Activated CD4-positive, alpha-beta T cell treated with anti-CD3 and anti-CD28 coated beads, Interleukin-2, amount 10 ng/mL, durations not matched to agents 24 days and 14 days (primary cell): ENCODE measurements around the gene RGS12. TPM values are rescaled to one million over a fixed set of nuclear protein-coding genes. Genes with fewer than 3 reads are reported as not detected.

Source experiments
- DNase-seq: peaks from one replicate; pipeline ENCODE4 v3.0.0; 2022
- H3K27ac Mint-ChIP-seq: one replicate; pipeline ENCODE4 v1.8.0; 2022; ENCODE audit warnings: mild to moderate bottlenecking, mixed read lengths
- H3K27me3 Mint-ChIP-seq: one replicate; pipeline ENCODE4 v1.8.0; 2022; ENCODE audit warnings: mixed read lengths
- H3K36me3 Mint-ChIP-seq: one replicate; pipeline ENCODE4 v1.8.0; 2022; ENCODE audit warnings: low read depth, mild to moderate bottlenecking, mixed read lengths
- H3K4me1 Mint-ChIP-seq: one replicate; pipeline ENCODE4 v1.8.0; 2021; ENCODE audit warnings: mixed read lengths
- H3K4me3 Mint-ChIP-seq: one replicate; pipeline ENCODE4 v1.8.0; 2022; ENCODE audit warnings: mild to moderate bottlenecking, moderate library complexity, mixed read lengths
- H3K9me3 Mint-ChIP-seq: one replicate; pipeline ENCODE4 v1.8.0; 2021; ENCODE audit warnings: mixed read lengths
- intact Hi-C: fragments of 100-400 bp; cut with micrococcal nuclease; formaldehyde crosslinking; loops from one replicate; pipeline ENCODE4 v1.15.1; 2023
- total RNA-seq: library from RNA; stranded (reverse); gene quantifications from 2 replicates; pipeline ENCODE4 v1.2.3, GENCODE V29; 2022

RGS12 gene
- total RNA-seq, 1 donor from 2014 or later = 3.3 TPM

DNA sequence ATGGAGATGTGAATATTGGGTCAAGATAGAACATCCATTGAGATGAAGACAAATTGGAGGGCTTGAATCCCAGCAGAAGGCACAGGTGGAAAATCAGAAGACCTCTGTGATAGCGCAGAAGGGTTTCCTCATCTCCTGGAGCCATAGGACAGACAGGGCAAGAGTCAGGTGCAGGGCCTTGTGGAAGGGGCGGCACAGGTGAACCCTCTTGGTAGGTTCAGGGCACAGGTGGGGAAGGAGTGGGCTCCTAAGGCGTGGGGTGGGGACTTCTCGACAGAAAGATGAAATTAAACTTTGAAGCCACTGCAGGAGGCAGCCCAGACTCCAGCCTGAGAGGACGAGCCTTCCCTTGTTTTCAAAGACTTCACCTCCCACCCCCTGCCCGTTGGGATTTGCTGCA is 9.3 kb upstream of the RGS12 start:
- no peaks in the 10 kb centered on the region for H3K4me1 Mint-ChIP-seq

DNA sequence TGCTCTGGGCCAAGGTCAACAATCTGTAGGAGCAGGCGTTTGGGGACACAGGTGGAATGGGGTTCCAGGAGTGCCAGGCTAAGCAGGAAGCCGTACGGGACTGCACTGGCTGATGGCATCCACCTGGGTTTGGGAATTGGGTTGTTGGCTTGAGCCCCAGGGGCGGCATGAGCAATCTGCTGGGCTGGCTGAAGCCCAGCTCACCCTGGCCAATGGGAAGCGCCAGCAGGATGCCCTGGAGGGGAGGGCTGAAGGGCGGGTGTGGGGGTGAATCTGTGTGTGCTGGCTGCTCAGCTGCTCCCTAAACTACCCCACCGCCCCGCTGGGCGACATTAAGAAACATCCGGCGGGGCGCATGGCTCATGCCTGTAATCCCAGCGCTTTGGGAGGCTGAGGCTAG is 8.9 kb upstream of the RGS12 start:
- Mint-ChIP-seq H3K36me3 (no peaks in the 10 kb centered on the region), H3K27ac (no peak overlapping the region), H3K27me3 (peaks cover 9% of the 10 kb centered on the region), H3K4me1 (no peaks in the 10 kb centered on the region), H3K4me3 (no peak overlapping the region), H3K9me3 (peaks cover 4% of the 10 kb centered on the region)
- no peak for DNase-seq
- intact Hi-C loops = no loop called here

More for the DNA sequence above, 9.3 kb upstream of the RGS12 start:
- Mint-ChIP-seq H3K27me3 (peaks cover 8% of the 10 kb centered on the region), H3K9me3 (peaks cover 6% of the 10 kb centered on the region), H3K4me3 (no peak overlapping the region), H3K36me3 (no peaks in the 10 kb centered on the region), H3K27ac (no peak overlapping the region)
- DNase-seq = no peak
- intact Hi-C loops = no loop called here

DNA sequence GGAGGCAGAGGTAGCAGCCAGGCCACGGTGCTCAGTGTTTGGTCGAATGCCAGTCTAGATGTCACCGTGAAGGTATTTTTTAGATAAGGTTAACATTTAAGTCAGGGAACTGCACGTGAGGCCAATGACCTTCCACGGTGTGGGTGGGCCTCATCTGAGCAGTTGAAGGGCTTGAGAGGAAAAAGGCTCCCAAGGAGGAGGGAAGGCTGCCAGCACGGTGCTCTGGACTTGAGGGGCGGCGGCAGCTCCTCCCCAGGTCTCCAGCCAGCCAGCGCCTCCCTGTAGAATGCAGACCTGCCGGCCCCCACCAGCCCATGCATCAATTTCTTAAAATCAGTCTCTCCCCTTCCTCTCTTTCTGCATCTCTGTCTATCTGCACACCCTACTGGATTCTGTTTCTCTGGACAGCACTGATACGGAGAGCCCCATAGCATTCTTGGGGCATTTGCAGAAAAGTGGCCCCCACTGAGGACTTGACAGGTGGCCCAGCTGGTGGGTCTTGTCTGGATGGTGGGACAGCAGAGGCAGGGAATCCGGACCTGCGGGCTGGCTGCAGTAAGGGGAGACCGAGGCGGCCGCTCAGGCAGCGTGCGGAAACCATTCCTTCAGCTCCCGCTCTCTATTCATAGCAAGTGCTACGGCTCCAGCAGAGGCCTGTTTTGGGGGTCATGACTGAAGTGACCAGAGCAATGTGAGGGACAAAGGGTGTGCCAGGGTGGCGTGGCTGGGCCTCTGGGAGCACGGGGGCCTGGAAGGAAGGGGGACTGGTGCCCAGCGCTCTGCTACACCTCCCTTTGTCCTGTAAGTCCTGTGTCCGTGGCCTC is 7.9 kb upstream of the RGS12 start:
- no peak for DNase-seq
- Mint-ChIP-seq H3K9me3 (no peaks in the 10 kb centered on the region), H3K36me3 (no peaks in the 10 kb centered on the region), H3K4me1 (no peaks in the 10 kb centered on the region), H3K27ac (no peak overlapping the region), H3K4me3 (no peak overlapping the region), H3K27me3 (peaks cover 15% of the 10 kb centered on the region)
- intact Hi-C loops = no loop called here

DNA sequence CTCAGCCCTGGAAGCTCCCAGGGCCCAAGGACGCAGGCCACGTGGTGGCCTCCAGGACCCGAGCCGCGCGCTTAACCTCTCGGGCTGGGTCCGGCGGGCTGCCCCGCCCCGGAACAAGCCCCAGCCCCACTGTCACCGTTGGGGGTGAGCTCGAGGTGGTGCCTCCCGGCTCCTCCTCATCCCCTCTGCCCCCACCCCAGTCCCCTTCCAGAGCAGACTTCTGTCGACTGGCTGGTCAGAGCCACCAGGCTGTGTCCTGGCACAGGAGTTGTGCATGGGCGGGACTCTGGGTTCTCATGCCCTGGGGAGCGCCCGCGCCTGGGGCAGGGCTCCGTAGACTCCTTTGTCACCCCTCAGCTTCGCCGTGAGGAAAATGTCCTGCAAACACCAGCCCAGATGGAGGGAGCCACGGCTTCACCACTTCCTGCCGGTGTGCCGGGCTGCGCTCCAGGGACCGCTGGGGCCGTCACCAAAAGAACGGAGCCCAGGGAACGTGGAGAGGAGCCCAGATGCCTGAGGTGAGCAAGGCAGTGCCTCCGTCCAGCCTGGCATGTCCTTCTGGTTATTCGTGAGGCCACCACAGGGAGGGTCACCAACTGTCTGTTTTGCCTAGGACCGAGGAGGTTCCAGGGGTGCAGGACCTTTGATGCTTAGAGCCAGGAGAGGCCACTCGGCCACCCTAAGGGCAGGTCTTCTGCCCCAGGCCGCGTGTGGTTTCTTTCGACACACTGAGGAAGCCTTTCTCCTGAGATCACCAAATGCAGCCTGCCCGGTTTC is 7.1 kb upstream of the RGS12 start:
- DNase-seq = no peak
- Mint-ChIP-seq H3K27me3 (peaks cover 20% of the 10 kb centered on the region), H3K36me3 (no peaks in the 10 kb centered on the region), H3K27ac (no peak overlapping the region), H3K4me3 (no peak overlapping the region), H3K4me1 (no peaks in the 10 kb centered on the region), H3K9me3 (no peaks in the 10 kb centered on the region)
- intact Hi-C loops = no loop called here

DNA sequence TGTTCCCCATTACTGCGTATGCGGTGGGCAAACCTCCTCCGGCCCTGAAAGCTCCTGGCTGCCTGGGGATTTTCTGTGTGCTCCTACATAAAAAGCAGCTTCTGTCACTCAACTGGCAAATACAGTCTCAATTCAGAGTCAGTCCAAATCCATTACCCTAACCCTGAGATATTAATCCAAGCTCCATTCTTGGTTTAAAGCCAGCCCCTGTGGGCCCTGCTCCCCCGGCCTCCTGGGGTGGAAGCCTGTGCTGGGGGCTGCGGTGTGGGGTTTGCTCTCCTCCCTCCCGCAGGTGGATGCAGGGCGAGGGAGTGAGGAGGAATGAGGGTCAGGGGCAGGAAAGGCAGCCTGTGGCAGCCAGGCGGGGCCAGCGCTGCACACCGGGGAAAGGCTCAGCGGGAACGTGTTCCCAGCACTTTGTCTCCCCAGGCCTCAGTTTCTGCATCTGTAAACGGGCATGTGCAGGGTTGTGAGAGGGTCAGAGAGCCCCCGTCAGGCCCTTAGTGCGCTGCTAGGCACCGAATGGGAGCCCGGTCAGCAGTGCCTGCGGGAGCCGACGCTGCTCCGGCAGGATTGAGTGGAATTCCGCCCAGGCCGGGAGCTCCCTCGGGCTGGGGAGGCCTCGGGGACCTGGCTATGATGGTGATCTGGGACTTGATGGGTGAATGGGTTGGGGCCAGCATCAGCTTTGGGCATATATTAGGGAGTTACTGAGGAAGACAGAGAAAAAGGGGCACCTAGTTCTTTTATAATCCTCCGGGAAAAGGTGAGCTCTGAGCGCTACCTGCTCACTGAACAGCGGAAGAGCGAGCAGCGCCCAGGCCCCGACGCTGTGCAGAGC is 6.3 kb upstream of the RGS12 start:
- Mint-ChIP-seq H3K4me3 (no peak overlapping the region), H3K27me3 (peaks cover 25% of the 10 kb centered on the region), H3K36me3 (no peaks in the 10 kb centered on the region), H3K27ac (no peak overlapping the region), H3K9me3 (no peaks in the 10 kb centered on the region), H3K4me1 (peaks cover 2% of the 10 kb centered on the region)
- DNase-seq = no peak
- intact Hi-C loops = no loop called here

DNA sequence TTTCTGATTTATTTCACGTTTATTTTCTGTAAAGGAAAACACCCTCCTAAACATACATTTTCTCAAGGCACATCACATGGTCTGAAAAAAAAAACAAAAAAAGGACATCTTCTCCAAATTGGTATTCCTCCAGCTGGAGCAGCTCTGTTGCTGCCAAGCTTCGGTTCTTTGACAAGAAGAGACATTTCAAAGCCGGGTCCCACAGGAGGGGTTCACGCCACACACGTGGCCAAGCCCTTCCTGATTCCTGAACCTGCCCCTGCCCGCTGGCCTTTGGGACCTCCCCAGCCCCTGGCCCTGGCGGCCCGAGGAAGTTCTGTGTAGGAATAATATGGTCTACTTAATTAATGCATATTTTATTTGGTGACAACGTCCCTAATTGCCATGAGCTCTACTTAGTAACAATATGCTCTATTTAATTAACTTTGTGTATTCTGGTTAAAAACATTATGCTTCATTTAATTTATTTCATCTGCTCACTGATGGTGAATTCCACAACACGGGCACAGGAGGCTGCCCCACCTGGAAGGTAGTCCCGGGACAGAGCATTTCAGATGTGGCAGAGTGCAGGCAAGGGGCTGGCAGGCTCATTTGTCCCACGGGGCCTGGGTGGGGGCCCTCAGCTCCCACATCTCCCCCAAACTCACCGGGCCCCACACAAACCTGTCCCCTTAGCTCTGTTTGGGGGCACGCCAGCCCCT is 5.4 kb upstream of the RGS12 start:
- Mint-ChIP-seq H3K9me3 (no peaks in the 10 kb centered on the region), H3K4me1 (peaks cover 6% of the 10 kb centered on the region), H3K4me3 (no peak overlapping the region), H3K27me3 (peaks cover 29% of the 10 kb centered on the region), H3K27ac (no peak overlapping the region), H3K36me3 (no peaks in the 10 kb centered on the region)
- intact Hi-C loops = no loop called here
- DNase-seq = no peak

DNA sequence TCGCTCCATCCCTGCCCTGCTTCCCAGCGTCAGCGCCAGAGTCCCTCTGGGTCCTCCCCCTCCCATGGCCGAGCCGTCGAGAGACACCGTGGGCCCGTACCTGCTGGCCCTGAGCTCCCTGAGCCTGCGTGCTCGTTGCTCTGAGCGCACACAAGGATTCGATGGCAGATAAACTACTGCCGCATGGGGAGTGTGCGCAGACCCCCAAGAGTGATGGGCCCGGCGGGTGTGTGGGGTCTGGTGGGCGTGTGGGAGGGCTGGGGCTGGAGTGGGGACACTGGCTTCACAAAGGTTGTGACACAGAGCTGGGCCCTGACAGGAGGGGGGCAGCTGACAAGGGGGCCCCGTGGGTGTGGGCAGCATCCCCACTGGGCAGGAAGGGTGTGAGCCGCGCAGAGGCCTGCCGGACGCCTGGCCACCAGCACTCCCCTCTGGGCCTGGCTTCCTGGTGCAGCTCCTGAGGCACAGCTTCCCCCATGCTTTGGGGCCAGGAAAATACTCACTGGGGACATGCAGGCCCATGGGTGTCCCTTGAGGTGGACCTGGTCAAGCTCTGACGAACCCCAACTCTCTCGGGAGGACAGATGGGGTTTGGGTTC is 4.8 kb upstream of the RGS12 start:
- peaks cover 6% of the 10 kb centered on the region for H3K4me1 Mint-ChIP-seq
- intact Hi-C loops = no loop called here
- H3K9me3 Mint-ChIP-seq = no peaks in the 10 kb centered on the region
- H3K36me3 Mint-ChIP-seq = no peaks in the 10 kb centered on the region
- no peak overlapping the region for H3K27ac Mint-ChIP-seq
- peaks cover 29% of the 10 kb centered on the region for H3K27me3 Mint-ChIP-seq
- DNase-seq = no peak
- H3K4me3 Mint-ChIP-seq = no peak overlapping the region

DNA sequence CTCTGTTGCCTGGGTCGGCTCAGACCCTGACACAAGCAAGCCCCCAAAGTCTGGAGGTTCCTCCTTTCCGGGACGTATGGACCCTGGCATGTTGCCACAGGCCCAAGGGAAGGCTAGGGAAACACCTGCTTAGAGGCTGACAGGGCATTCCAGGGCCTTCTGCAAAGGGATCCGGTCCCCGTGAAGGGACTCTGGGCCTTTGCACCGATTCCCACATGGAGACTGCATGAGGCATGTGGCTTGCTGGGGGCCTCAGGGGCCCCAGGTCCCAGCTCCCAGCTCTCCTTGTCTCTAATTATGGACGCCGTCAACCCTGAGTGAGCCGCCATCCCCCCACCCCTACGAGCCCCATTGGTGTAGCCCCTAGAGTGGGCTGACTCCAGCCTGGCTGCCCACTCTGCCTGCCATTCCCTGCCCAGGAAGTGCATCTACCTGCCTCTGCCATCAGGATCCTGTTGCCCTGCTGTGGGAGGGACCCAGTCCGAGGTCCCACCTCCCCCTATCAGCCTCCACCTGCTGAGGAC is 4.2 kb upstream of the RGS12 start:
- Mint-ChIP-seq H3K27me3 (peaks cover 32% of the 10 kb centered on the region), H3K4me3 (no peak overlapping the region), H3K4me1 (peaks cover 9% of the 10 kb centered on the region), H3K9me3 (no peaks in the 10 kb centered on the region), H3K36me3 (no peaks in the 10 kb centered on the region), H3K27ac (no peak overlapping the region)
- intact Hi-C loops = no loop called here
- no peak for DNase-seq

DNA sequence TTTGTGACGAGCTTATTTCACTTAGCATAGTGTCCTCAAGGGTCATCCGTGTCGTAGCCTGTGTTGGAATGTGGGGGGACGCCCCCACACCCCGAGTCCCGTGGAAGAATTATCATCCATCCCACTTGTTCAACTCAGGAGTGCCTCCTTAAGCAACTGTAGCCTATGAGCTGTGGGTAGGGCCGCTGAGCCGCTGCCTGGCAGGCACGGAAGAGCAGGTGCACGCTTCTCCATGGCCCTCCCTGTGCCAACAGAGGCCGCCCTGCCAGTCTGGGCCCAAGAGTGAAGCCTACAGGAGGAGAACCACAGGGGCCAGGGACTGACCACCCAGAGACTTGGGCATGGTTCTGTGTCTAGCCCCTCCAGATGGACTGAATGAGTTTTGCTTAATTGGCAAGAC is 2.3 kb upstream of the RGS12 start:
- Mint-ChIP-seq H3K27me3 (peaks cover 48% of the 10 kb centered on the region), H3K27ac (no peak overlapping the region), H3K4me3 (peak overlapping the region; percentile 20), H3K36me3 (no peaks in the 10 kb centered on the region), H3K9me3 (no peaks in the 10 kb centered on the region), H3K4me1 (peaks cover 13% of the 10 kb centered on the region)
- no peak for DNase-seq
- intact Hi-C loops = loop anchor here (5.0 to 10.0 kb wide), 2 partner anchors 186 to 242 kb away; partner anchors contain the start of gene LRPAP1

DNA sequence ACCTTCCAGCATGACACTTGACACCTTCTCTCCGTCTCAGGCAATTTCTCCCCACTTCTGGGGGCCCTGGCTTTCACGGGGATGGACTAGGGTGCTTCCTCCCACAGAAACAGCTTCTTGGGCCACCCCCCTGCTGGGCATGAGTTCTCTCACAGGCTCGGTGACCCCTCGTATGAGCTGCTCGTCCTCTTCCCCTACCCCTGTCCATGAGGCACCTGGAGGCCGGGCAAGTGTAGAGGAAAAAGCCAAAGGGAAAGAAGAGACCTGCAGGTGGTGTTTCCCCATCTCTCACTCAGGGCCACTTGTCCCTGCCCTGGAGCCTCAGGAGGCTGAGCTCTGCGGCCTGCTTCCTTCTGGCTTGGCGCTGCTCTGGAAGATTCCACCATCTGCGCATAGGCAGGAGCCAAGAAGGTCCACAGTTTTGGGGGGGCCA is 1.9 kb upstream of the RGS12 start:
- intact Hi-C loops = loop anchor here (5.0 to 10.0 kb wide), 2 partner anchors 186 to 241 kb away; partner anchors contain the start of gene LRPAP1
- Mint-ChIP-seq H3K27ac (no peak overlapping the region), H3K27me3 (peaks cover 51% of the 10 kb centered on the region), H3K4me1 (peaks cover 13% of the 10 kb centered on the region), H3K4me3 (peak overlapping the region; percentile 20), H3K9me3 (no peaks in the 10 kb centered on the region), H3K36me3 (no peaks in the 10 kb centered on the region)
- no peak for DNase-seq

DNA sequence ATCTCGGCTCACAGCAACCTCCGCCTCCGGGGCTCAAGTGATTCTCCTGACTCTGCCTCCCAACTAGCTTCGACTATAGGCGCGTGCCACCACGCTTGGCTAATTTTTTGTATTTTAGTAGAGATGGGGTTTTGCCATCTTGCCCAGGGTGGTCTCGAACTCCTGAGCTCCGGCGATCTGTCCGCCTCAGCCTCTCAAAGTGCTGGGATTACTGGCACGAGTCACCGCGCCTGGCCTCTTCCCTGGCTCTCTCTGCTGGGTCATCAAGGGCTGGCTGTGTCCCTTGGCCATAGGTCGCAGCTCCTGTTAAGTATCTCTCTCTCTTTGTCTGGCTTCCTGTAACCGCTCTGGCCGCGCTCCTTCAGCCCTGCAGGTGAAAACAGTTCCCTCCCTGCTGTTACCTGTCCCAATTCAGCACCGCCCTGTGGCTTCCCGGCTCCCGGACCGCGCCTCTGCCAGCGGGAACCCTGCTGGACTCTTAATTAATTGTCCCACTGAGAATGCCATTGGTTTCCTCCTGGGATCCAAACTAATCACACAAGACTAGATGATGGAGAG is 1.3 kb upstream of the RGS12 start:
- peak overlapping the region; percentile 77 for H3K27ac Mint-ChIP-seq

DNA sequence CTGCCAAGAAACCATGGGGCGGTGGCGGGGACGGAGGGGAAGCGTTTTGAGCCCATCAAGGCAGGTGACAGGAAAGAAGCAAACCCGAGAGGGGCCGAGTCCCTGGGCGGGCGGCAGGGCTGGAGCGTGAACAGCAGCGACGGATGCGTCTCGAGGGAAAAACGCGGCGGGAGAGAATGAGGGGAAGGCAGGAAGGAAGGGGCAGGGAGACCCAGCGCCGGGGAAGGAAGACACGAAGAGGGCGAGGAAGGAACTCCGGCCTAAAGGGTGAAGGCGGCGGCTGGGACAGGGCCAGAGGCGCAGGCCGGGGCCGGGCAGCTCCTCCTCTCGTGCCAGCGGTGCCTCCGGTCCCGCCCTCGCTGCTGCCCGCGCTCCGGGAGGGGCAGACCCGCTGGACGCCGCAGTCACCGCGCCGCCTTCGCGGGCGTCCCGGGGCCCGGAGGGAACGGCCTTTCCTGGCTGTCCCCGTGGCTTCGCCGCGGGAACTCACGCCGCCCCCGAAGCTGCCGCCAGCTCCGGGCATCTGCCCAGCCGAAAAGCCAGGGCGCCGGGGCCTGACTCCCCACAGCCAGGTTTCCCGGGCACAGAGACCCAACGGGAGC is 751 bp upstream of the RGS12 start:
- Mint-ChIP-seq H3K4me3 (peak overlapping the region; percentile 91), H3K27ac (peak overlapping the region; percentile 77), H3K27me3 (peaks cover 58% of the 10 kb centered on the region), H3K4me1 (peaks cover 13% of the 10 kb centered on the region), H3K36me3 (no peaks in the 10 kb centered on the region), H3K9me3 (no peaks in the 10 kb centered on the region)
- intact Hi-C loops = loop anchor here (1.0 to 10.0 kb wide), 4 partner anchors 89 to 240 kb away; partner anchors contain the start of genes HTT, HTT-AS and LRPAP1
- peak; percentile 81 for DNase-seq

More for the DNA sequence above, 1.3 kb upstream of the RGS12 start:
- H3K36me3 Mint-ChIP-seq = no peaks in the 10 kb centered on the region
- intact Hi-C loops = loop anchor here (5.0 to 10.0 kb wide), 2 partner anchors 187 to 241 kb away; partner anchors contain the start of gene LRPAP1
- peak overlapping the region; percentile 91 for H3K4me3 Mint-ChIP-seq
- DNase-seq = no peak
- H3K4me1 Mint-ChIP-seq = peaks cover 13% of the 10 kb centered on the region
- H3K27me3 Mint-ChIP-seq = peaks cover 57% of the 10 kb centered on the region
- H3K9me3 Mint-ChIP-seq = no peaks in the 10 kb centered on the region
